HG02642 (cell line): Measurements from ENCODE around the gene CTNNBL1.
"Not testable (repeated sequence)": the region's sequence is repeated elsewhere in the genome, so short reads cannot be mapped to it uniquely, and the experiment has no call there.

ENCODE experiments used
- ATAC-seq: cut with Tn5 transposase; IDR thresholded peaks from one replicate; pipeline ENCODE4 v1.9.1; 2021; ENCODE audit warnings: mild to moderate bottlenecking; ENCODE audit not compliant: unreplicated experiment, poor library complexity

The CTNNBL1 gene, protein sequence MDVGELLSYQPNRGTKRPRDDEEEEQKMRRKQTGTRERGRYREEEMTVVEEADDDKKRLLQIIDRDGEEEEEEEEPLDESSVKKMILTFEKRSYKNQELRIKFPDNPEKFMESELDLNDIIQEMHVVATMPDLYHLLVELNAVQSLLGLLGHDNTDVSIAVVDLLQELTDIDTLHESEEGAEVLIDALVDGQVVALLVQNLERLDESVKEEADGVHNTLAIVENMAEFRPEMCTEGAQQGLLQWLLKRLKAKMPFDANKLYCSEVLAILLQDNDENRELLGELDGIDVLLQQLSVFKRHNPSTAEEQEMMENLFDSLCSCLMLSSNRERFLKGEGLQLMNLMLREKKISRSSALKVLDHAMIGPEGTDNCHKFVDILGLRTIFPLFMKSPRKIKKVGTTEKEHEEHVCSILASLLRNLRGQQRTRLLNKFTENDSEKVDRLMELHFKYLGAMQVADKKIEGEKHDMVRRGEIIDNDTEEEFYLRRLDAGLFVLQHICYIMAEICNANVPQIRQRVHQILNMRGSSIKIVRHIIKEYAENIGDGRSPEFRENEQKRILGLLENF

DNA sequence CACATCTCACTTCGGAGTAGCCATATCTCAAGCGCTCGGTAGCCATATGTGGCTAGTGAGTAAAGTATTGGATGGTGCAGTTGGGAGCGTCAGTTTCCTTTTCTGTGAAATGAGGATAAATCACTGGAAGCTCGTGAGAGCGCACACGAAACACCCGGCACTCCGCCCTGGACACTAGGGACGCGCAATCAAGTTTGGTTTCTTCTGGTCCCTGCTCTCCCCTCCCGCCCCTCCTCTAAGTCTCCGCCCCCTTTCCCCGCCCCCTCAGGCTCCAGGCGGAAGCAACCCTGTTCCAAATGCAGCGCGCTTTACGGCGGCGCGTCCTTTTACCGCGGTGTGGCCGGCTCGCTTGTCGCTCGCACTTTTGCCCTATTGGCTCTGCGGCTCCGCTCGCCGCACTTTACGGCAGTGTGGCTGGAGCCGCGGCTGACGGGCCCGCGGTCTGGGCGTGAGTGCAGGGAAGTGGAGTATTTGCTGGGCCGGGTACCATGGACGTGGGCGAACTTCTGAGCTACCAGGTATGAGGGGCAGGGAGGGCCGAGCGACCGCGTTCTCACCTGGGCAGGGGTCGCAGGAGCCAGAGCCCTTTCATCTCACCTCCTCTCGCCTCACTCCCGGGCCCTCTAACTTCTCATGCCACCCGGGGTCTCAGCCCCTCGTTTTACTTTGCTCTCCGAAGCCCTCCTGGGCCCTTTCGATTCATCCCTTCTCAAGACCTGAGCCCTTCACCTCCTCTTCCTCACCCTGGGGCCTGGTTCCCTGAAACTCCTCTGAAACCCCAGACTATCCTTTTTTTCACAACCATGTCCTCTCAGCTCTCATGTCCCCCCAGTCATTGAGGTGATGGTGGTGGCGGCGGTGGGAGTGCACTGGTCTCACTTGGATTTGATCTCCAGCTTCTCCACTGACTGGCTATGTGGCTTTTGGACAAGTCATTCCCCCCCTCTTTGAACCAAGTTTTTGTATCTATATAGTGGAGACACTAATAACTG, at the start of gene CTNNBL1:
Gene CTNNBL1 (plus strand): TSS at position 396 of the 992 bp plus-strand sequence. CDS start 93 bp downstream, at position 489.
- peak; percentile 86 for ATAC-seq

DNA sequence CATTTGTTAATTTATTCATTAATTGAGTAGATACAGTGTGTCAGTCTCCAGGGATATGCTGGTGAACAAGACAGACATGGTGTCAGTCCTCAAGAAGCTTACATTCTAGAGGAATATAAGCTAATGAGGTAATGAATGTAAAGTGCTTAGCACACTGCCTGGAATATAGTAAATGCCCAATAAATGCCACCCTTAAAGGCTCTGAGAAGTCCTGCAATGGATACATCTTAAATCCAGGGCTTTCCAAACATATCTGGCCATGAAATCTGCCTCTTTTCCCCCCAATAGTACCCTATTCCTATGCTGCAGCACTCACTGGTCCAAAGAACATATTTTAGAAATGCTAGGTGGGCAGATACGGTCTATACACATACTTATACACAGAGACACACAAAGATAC, 49.2 kb upstream of the CTNNBL1 start:
- no peak for ATAC-seq

DNA sequence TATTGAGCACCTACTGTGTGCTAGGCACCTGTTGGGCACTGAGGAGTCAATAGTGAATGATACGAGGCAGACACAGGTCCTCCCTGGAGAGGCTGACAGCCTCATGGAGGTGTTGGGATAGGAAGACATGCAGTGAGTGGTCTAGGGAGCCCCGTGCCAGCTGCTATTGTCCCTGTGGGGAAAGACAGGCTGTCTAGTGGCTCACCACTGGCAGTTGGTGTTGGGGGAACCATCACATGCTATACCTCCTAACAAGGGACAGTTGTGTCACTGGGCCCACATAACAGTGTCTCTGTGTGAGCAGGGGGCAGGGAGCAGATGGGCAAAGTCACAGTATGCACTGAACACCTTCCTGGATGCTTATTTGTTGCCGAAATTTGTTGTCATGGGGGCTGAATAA, 45.9 kb upstream of the CTNNBL1 start:
- no peak for ATAC-seq

DNA sequence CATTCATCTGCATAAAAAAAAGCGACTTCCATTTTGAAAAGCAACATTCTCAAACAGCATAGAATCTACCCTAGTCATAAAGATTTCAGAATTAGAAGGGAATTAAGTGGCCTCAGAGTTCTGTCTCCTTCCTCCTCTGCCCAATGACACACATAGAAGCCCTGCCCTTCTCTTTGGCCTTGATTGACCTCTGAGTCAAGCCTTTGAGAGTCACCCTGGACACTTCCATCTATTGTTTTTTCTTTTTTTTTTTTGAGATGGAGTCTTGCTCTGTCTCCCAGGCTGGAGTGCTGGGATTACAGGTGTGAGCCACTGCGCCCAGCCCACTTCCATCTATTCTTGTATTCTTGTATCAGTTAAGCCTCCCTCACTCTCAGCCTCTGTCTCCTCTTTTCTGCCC, 44.8 kb upstream of the CTNNBL1 start:
- no peak for ATAC-seq

DNA sequence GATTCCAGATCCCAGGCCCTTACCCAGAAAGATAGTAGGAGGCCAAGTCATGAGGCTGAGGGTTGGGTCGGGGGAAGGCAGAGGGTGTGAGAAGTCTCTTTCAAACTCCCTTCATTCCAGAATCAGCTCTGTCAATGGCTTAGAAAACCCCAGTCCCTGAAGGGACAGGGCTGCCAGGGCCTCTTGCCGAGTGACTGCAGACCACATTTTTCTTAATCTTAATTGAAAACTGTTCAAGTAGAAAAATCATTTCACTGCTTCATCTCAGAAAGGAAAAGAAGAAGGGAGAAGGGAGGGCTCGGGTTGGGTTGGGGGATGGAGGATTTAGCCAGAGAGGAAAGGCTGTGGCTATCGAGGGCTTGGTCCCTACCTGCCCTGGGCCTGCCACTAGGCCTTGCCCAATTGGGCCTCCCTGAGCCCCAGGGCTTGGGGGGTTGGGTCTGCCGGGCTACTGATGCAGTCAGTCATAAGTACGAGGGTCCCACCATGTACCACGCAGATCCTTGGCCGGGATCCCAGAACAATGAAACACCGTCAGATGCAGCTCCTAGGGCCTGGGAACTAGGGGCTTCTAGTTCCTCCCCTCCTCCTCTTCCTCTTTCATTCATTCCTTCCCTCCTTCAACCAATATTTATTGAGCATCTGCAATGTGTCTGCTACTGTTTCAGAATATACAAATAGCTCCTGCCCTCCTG, 44.0 kb upstream of the CTNNBL1 start:
- no peak for ATAC-seq

DNA sequence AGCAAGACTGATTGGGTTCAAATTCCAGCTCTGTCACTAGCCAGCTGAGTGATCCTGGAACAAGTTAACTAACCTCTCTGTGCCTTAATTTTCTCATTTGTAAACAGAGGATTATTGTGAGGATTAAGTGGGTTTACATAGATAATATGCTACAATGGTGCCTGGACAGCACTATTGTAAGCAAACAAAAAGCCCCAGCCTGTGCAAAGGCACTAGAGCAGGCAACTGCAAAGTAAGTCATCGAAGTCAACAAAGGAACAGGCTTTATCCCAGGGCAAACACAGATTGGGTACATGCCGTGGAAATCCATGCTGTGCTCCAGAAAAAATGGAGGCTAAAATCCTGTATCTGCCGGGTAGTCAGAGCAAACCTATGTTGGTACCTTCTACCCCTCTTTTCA, 43.2 kb upstream of the CTNNBL1 start:
- no peak for ATAC-seq

DNA sequence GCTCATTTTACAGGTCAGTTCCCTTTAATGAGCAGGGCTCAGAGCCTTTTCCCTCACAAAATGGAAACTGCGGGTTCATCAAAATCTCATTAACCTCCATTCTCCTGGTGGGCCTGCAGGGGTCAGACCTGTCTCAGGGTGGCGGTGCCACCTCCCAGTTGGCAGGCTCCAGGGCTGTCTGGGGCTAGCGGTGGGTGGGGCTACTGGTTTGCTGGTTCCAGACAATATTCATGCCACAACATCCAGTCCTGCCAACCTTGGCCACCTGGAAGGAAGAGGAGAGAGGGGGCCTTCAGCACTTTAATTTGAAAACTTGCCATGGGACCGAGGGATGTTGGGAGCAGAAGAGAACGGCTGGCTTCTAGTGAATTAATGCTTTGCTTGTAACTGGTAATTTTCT, 41.9 kb upstream of the CTNNBL1 start:
- no peak for ATAC-seq

DNA sequence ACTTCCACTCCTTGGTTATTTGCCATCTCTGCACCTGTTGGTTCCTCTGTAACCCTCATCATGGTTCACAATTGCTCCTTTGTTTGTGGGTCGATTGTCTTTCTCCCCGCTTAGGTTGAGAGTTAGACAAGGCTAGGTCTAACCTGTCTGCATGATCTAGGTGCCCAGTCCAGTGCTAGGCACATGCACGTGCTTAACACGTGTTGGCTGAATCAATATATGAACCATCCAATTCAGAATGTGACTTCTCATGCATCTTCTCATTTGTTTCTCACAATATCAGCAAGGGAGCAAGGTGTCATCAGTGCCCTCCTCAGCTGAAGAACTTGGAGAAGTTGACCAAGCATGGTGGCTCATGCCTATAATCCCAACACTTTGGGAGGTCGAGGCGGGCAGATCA, 36.9 kb upstream of the CTNNBL1 start:
- no peak for ATAC-seq

DNA sequence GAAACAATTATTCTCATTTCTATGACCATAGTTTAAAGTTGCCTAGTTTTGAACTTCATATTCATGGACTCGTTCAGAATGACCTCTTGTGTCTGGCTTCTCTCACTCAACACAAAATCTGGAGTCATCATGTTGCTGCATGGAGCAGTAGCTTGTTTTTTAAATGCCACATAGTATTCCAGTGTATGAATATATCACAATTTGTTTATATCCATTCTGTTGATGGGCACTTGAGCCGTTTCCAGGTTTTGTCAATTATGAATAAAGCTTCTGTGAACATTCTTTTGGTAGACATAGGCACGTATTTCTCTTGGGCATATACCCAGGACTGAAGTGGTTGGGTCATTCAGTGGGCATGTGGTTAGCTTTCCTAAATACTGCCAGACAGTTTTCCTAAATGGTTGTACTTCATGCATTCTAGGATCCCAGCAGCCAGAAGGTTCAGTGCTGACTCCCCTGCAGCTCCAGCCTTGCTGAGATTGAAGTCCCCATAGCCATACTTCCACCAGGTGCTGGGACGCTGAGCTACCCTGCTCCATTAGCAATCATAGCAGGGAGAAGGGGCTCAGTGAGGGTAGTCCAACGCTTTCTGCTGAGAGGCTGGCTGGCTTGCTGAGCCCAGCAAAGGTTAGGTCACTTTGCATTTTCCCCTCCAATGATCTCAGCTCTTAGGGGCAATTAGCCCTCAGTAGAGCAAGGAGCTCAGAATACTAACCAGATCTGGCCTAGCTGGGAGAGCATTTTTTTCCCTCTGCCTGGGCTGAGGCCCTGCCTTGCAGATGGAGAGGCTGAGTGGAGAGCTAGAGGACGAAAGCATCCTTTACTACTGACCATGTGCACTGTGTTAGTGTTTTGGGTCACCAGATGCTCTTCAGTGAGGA, 35.7 kb upstream of the CTNNBL1 start:
- ATAC-seq: no peak

DNA sequence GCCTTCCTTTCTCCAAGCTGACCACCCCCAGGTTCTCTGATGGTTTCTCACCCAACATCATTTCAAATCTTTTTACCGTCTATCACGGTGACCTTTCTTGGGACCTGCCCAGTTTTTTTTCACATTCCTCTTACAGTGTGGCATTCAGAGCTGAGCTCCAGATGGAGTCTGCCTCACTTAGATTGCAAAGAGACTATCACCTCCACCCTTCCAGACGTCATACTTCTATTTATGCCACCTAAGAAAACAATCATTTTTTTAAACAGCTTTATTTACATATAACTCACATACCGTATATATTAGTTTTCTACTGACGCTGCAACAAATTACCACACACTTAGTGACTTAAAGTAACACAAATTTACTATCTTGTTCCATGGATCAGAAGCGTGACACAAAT, 32.3 kb upstream of the CTNNBL1 start:
- no peak for ATAC-seq

DNA sequence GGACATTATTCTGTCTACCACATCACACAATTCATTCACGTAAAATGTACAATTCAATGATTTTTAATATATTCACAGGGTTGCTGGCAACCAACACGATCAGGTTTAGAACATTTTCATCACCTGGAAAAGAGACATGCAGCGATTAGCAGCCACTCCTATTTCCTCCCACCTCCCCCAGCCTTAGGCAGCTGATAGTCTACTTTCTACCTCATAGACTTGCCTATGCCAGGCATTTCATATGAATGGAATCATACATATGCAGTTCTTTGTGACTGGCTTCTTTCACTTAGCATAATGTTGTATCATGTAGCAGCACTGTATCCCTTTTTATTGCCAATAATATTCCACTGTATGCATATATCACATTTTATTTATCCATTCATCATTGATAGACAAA, 31.5 kb upstream of the CTNNBL1 start:
- no peak for ATAC-seq

DNA sequence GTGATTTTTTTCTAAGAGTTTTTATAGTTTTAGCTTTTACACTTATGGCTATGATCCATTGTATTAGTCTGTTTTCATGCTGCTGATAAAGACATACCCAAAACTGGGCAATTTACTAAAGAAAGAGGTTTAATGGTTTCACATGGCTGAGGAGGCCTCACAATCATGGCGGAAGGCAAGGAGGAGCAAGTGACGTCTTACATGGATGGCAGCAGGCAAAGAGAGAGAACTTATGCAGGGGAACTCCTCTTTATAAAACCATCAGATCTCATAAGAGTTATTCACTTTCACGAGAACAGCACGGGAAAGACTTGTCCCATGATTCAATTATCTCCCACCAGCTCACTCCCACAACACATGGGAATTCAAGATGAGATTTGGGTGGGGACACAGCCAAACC, 29.2 kb upstream of the CTNNBL1 start:
- ATAC-seq: not testable (repeated sequence)

DNA sequence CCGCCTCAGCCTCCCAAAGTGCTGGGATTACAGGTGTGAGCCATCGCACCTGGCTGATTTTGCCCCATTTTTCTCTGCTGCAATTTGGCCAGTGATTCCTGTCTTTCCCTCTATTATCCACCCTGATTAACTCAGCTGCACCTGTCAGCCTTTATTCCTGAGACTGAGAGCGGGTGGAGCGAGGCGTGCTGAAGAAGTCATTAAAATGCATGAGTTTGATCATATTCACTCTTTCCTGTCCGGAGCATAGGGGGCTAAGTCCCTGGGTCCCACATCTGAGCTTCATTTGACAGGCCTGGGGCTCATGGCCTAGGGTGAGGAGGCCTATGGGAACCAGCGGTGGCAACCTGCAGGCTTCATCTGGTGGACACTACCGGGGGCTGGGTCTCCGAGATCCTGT, 25.7 kb upstream of the CTNNBL1 start:
- ATAC-seq: no peak

DNA sequence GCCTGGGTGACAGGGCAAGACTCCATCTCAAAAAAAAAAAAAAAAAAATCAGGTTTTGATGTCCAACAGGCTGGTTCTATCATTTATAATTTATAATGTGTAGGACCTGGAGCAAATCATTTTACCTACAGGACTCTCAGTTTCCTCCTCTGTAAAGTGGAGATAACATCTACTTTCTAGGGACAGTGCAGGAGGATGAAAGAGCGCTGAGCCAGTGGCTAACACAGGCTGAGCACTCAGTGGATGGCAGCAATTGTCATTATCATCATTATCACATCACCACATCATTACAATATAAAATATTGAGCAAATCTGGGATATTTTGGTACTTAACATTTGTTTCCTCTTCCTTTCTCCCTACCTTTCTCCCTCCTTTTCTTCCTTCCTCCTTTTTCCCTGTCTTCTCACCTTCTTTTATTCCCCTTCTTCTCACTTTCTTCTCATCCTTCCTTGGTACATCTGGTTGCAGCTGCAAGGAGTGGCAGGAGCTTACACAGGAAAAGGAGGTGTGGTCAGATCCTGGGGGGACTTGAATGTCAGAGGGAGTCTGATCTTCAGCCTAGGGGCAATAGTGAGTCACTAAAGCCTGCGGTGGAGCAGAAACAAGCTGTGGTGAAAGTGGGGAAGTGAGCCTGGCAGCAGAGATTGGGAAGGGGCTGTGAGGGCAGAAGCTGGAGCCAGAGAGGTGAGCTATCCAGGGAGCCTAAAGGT, 24.6 kb upstream of the CTNNBL1 start:
- ATAC-seq: no peak

DNA sequence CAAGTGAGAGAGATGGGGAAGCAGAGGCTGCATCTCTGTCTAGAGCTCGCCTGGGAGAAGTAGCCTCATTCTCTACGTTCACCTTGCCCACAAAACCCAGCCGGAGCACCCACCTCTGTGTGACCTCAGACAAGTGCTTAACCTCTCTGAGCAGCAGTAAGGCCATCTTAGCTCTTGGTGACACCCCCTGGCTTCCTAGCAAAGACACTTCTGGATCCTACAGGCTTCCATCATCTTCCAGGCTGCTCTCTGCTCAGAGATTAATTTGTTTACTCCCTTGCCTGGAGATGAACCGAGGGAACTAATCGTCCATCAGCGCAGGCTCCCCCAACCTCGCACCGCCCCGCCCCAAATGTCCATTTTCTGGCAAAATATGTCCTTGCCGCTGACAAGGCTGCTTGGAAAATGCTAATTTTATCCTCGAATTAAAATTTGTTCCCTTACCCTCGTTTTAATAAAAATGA, 24.0 kb upstream of the CTNNBL1 start:
- ATAC-seq: no peak

DNA sequence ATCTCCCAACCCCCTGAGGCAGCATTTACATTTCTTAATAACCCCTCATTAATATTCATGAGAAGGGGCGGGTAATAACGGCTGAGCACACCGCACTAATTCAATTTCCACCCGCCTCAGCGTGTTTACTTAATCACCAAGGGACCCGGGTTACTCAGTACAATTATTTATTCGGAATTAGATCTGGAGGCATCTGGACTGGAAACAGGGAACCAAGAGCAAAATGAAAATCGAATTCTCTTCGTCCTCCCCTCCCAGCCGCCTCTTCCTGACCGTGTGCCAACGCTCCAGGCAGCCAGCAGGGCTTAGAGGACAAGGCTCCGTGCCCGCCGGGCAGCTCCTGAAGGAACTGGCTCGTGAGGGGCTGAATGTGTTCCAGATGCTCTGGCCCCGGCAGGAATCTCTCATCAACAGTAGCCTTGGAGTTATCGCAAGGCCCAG, 23.5 kb upstream of the CTNNBL1 start:
- ATAC-seq: no peak

DNA sequence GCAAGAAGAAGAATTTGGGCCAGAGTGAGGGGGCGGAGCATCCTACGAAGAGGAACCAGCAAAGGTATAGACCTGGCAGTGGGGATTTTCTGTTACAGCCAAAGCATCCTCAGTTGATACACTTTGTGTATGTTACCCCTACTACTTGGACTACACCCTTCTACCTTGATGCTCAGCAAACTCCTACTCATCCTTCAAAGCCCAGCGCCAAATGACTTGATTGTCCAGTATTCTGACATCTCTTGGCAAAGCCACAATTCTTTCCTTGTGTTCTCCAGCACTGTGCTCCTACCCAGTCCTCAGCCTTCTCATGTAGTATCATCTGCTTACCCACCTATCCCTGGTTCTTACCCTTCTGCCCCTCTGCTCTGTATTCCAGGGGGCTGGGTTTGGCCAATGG, 21.7 kb upstream of the CTNNBL1 start:
- ATAC-seq: no peak

DNA sequence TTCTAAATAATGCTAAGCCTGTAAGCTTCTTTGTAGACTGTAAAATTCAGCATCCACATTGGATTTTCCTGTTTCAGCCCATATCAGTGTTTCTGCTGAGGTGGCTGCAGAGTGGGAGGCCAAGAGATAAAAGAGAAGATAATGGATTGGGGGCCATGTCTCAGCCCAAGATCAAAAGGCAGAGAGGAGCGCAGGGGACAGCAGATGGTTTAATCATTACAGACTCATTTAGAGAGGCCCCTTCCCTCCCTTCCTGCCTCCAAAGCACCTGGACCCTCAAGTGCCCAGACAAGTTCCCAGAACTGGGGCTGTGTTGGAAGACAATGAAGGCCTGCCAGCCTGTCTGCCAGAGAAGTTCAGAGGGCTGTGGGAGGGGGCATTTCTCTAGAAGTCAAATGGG, 20.4 kb upstream of the CTNNBL1 start:
- no peak for ATAC-seq

DNA sequence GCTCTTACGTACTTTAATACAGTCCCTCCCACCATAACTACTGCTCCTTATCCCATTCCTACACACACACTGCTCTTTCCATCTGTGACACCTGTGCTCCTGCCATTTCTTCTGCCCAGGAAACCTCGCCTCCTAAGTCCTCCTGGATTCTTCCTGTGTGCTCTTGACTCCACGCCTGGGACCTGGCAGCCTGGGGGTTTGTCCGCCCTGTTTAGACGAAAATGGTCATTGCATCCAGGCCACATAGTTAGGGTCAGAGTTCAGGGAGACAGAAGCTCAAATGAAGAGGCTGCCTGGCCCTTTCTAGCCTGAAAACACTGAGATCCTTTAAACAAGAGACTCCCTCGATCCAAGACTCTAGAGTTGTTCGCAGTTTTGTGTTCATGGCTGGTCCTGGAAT, 17.4 kb upstream of the CTNNBL1 start:
- no peak for ATAC-seq
